ENCODE measurements around the gene LTA. TPM values are rescaled to one million over a fixed set of nuclear protein-coding genes. Genes with fewer than 3 reads are reported as not detected.

The LTA gene
- total RNA-seq, 2 experiments from 2014 or later, result 21.8 to 70.0 TPM

DNA sequence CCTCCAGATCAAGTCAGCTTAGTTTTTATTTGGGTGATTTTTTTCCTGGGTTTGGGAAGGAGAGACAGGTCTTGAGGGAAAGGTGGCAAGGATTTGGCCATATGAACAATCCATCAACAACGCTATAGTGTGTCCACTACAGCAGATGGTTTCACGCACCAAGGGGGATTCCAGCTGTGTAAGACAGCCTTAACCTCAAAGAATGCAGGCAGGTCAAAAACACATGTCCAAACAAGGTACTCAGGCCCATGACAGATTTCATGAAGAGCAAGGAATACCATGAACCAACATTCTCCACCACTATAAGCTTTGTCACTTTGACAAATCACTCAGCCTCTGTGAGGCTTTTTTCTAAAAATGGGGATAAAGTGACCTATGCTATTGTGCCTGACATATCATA is 44.9 kb downstream of the LTA start:
- Mint-ChIP-seq H3K27me3 (no peaks in the 10 kb centered on the region), H3K4me1 (peaks cover 41% of the 10 kb centered on the region), H3K4me3 (peak overlapping the region; percentile 73), H3K9me3 (ENCODE audit: low read depth) (no peaks in the 10 kb centered on the region), H3K27ac (peak overlapping the region; percentile 89), H3K36me3 (peaks cover 19% of the 10 kb centered on the region)
- DNase-seq (no peak), ATAC-seq (no peak)
- CTCF ChIA-PET, result interaction anchor here (0.6 to 6.1 kb wide), 4 partner anchors 19 to 121 kb away, joined by 3 to 40 read pairs (median 6); no protein-coding TSS in a partner anchor

DNA sequence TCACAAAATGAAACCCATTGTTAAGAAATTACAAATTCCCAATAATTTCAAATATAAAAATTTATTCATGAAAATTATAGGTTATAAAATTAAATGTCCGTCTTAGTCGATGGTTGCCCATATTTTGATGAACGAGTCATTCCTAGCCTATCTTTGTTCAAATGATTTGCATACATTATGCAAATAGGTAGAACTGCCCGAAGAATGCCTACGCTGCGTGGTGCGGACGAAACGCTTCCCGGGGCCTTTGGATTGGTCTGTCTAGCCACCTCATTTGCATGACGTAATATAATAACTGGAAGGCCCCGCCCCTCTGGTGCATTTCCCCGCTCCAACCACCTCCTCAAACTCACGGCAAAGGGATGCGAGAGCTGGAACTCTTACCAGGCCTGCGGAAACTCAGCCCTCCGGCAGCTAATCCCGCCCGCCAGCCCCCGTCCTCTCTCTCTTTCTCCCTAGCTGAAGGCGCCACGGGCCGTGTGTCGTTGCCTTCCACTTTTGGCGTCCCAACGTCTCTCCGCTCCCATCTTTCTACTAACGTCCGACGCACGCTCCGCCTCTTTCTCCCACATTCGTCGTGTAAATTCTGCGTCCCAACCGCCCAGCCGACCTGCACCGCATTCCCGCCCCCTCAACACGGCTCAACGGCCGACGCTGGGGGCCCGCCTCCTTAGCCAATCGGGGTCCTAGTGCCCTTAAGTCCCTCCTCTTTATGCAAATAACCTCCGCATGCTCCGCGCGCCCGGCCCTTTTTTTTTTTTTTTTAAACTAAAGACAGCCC is 47.9 kb downstream of the LTA start:
- Mint-ChIP-seq H3K36me3 (peaks cover 44% of the 10 kb centered on the region), H3K27ac (peak overlapping the region; percentile 94), H3K9me3 (ENCODE audit: low read depth) (no peaks in the 10 kb centered on the region), H3K27me3 (no peaks in the 10 kb centered on the region), H3K4me3 (peak overlapping the region; percentile 99), H3K4me1 (peaks cover 52% of the 10 kb centered on the region)
- peak; percentile 88 for ATAC-seq
- CTCF ChIA-PET, result interaction anchor here (0.7 to 1.3 kb wide), 5 partner anchors 22 to 118 kb away, joined by 3 to 7 read pairs (median 3); partner anchors contain the start of gene TNF
- DNase-seq, result peak; percentile 99

GRCh38 chr6:31620586-31621319 is 48.7 kb downstream of the LTA start, which contains the start of gene PRRC2A:
Gene PRRC2A (plus strand): TSS chr6:31620715. CDS start chr6:31622790, 2,075 bp downstream.
- peak; percentile 88 for DNase-seq
- CTCF ChIA-PET, result interaction anchor here (0.6 to 1.6 kb wide), 7 partner anchors 22 to 122 kb away, joined by 3 to 7 read pairs (median 3); no protein-coding TSS in a partner anchor

DNA sequence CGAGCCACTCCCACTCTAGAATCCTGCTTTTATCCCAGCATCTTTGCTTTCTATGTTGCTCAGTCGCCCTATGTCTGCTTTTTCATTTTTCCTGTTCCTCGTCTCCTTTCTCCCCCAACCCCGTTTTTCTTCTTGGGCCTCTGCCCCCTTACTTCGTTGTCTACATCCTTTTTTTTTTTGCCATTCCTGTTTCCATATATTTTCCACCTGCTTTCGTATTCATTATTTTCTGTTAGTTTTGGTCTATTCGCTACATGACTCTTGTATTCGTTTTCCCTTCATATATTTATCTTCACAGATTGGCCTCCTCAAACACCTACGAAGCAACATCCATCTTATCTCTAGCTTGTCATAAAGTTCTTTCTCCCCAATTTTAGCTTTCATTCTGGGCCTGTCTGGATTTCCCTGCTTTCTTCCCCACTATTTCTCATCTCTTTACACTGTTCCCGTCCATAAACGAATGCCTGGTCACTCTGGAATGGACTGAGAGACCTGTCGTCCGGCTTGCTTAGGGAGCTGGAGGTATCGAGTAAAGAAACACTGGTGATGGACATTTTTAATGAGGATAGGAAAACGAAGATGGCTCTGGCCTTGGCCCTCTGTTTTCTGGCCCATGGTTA is 49.3 kb downstream of the LTA start:
- Mint-ChIP-seq H3K4me1 (peaks cover 40% of the 10 kb centered on the region), H3K36me3 (peaks cover 56% of the 10 kb centered on the region), H3K9me3 (ENCODE audit: low read depth) (no peaks in the 10 kb centered on the region), H3K27ac (peak overlapping the region; percentile 96), H3K4me3 (peak overlapping the region; percentile 99), H3K27me3 (no peaks in the 10 kb centered on the region)
- ATAC-seq, result no peak
- CTCF ChIA-PET, result interaction anchor here (0.6 to 1.9 kb wide), 7 partner anchors 23 to 128 kb away, joined by 3 to 8 read pairs (median 3); no protein-coding TSS in a partner anchor
- no peak for DNase-seq

More at GRCh38 chr6:31620586-31621319, 48.7 kb downstream of the LTA start, which contains the start of gene PRRC2A:
- Mint-ChIP-seq H3K4me3 (peak within 1 kb of the TSS; percentile 99), H3K27me3 (no peaks in the 10 kb centered on the region), H3K27ac (peak within 1 kb of the TSS; percentile 96), H3K9me3 (ENCODE audit: low read depth) (no peaks in the 10 kb centered on the region), H3K4me1 (peaks cover 45% of the 10 kb centered on the region), H3K36me3 (peaks cover 51% of the 10 kb centered on the region)
- ATAC-seq, result peak; percentile 28

GRCh38 chr6:31621991-31622390 is 49.9 kb downstream of the LTA start:
- H3K4me3 Mint-ChIP-seq, result peak overlapping the region; percentile 99
- no peaks in the 10 kb centered on the region for H3K9me3 Mint-ChIP-seq (ENCODE audit: low read depth)
- CTCF ChIA-PET, result interaction anchor here (1.0 to 1.9 kb wide), 9 partner anchors 24 to 208 kb away, joined by 3 to 8 read pairs (median 3); partner anchors contain the start of gene LST1
- no peaks in the 10 kb centered on the region for H3K27me3 Mint-ChIP-seq
- H3K36me3 Mint-ChIP-seq, result peaks cover 58% of the 10 kb centered on the region
- peaks cover 37% of the 10 kb centered on the region for H3K4me1 Mint-ChIP-seq
- peak overlapping the region; percentile 96 for H3K27ac Mint-ChIP-seq
- no peak for DNase-seq
- ATAC-seq, result no peak

GRCh38 chr6:31622684-31623091 is 50.6 kb downstream of the LTA start:
- H3K9me3 Mint-ChIP-seq (ENCODE audit: low read depth), result no peaks in the 10 kb centered on the region
- no peaks in the 10 kb centered on the region for H3K27me3 Mint-ChIP-seq
- no peak for ATAC-seq
- no peak for DNase-seq
- H3K36me3 Mint-ChIP-seq, result peaks cover 64% of the 10 kb centered on the region
- peak overlapping the region; percentile 99 for H3K4me3 Mint-ChIP-seq
- H3K4me1 Mint-ChIP-seq, result peaks cover 36% of the 10 kb centered on the region
- peak overlapping the region; percentile 96 for H3K27ac Mint-ChIP-seq
- CTCF ChIA-PET, result interaction anchor here (0.9 to 1.9 kb wide), 11 partner anchors 24 to 207 kb away, joined by 3 to 8 read pairs (median 3); partner anchors contain the start of genes GPANK1 and LST1

Other genes starting within 250 kb of the LTA start
- gene HLA-B, start 215.1 kb upstream of the LTA start, total RNA-seq, result 1,000 to 10,000 TPM; 4,786 to 5,045 TPM
- gene MICA, start 168.7 kb upstream of the LTA start, total RNA-seq, result 10 to 100 TPM; 15.6 to 24.7 TPM
- gene MICB, start 74.1 kb upstream of the LTA start, total RNA-seq, result 10 to 100 TPM; 44.1 to 63.8 TPM
- gene MCCD1, start 43.3 kb upstream of the LTA start, total RNA-seq, result not detected
- gene DDX39B, start 30.3 kb upstream of the LTA start, total RNA-seq, result 100 to 1,000 TPM; 495 to 503 TPM
- gene ATP6V1G2, start 25.7 kb upstream of the LTA start, total RNA-seq, result 1 to 10 TPM; 1.0 to 3.8 TPM
- gene NFKBIL1, start 24.7 kb upstream of the LTA start, total RNA-seq, result 10 to 100 TPM; 13.6 to 16.2 TPM
- gene TNF, start 3.3 kb downstream of the LTA start, total RNA-seq, result 10 to 100 TPM; 58.8 to 65.1 TPM
- 100 to 1,000 TPM; 608 to 839 TPM for gene LTB, start 10.1 kb downstream of the LTA start, total RNA-seq
- gene LST1, start 14.0 kb downstream of the LTA start, total RNA-seq, result 100 to 1,000 TPM in 1 of 2 experiments, 10 to 100 TPM in 1; 71.6 to 109 TPM
- 100 to 1,000 TPM; 137 to 152 TPM for gene NCR3, start 20.7 kb downstream of the LTA start, total RNA-seq
- gene AIF1, start 42.9 kb downstream of the LTA start, total RNA-seq, result 10 to 100 TPM; 47.4 to 63.4 TPM
- 100 to 1,000 TPM; 265 to 286 TPM for gene PRRC2A, start 48.4 kb downstream of the LTA start, total RNA-seq
- gene BAG6, start 80.4 kb downstream of the LTA start, total RNA-seq, result 100 to 1,000 TPM; 243 to 245 TPM
- 1 to 10 TPM; 1.9 to 3.7 TPM for gene APOM, start 83.6 kb downstream of the LTA start, total RNA-seq
- 10 to 100 TPM; 24.7 to 27.2 TPM for gene C6orf47, start 88.5 kb downstream of the LTA start, total RNA-seq
- gene GPANK1, start 92.7 kb downstream of the LTA start, total RNA-seq, result 10 to 100 TPM; 34.9 to 41.6 TPM
- gene CSNK2B, start 93.8 kb downstream of the LTA start, total RNA-seq, result 100 to 1,000 TPM; 206 to 236 TPM
- gene LY6G5B, start 97.7 kb downstream of the LTA start, total RNA-seq, result 10 to 100 TPM; 16.1 to 25.0 TPM
- gene LY6G5C, start 108.8 kb downstream of the LTA start, total RNA-seq, result 1 to 10 TPM; 2.6 to 3.8 TPM
- gene ABHD16A, start 131.0 kb downstream of the LTA start, total RNA-seq, result 10 to 100 TPM; 49.0 to 56.7 TPM
- not detected for gene LY6G6F, start 134.6 kb downstream of the LTA start, total RNA-seq
- not detected for gene LY6G6D, start 143.1 kb downstream of the LTA start, total RNA-seq
- not detected for gene LY6G6C, start 149.5 kb downstream of the LTA start, total RNA-seq
- under 1 TPM; 0.20 to 0.33 TPM for gene MPIG6B, start 151.1 kb downstream of the LTA start, total RNA-seq
- 10 to 100 TPM; 13.6 to 23.4 TPM for gene DDAH2, start 157.0 kb downstream of the LTA start, total RNA-seq
- gene CLIC1, start 164.2 kb downstream of the LTA start, total RNA-seq, result 100 to 1,000 TPM; 544 to 561 TPM
- gene MSH5, start 167.7 kb downstream of the LTA start, total RNA-seq, result 100 to 1,000 TPM in 1 of 2 experiments, 10 to 100 TPM in 1; 75.6 to 109 TPM
- 10 to 100 TPM; 12.8 to 19.2 TPM for gene SAPCD1, start 190.4 kb downstream of the LTA start, total RNA-seq
- 1 to 10 TPM; 5.7 to 6.4 TPM for gene VWA7, start 205.0 kb downstream of the LTA start, total RNA-seq
- gene VARS1, start 223.5 kb downstream of the LTA start, total RNA-seq, result 100 to 1,000 TPM; 107 to 140 TPM
- 100 to 1,000 TPM; 124 to 129 TPM for gene LSM2, start 234.7 kb downstream of the LTA start, total RNA-seq
- 1 to 10 TPM; 2.9 to 3.1 TPM for gene HSPA1L, start 243.0 kb downstream of the LTA start, total RNA-seq
- 100 to 1,000 TPM; 124 to 137 TPM for gene HSPA1A, start 243.3 kb downstream of the LTA start, total RNA-seq